ENCODE measurements around the gene DPYSL3. TPM values are rescaled to one million over a fixed set of nuclear protein-coding genes. Genes with fewer than 3 reads are reported as not detected.

Gene DPYSL3
- total RNA-seq, 1 experiment from 2014 or later: 17.2 TPM

DNA sequence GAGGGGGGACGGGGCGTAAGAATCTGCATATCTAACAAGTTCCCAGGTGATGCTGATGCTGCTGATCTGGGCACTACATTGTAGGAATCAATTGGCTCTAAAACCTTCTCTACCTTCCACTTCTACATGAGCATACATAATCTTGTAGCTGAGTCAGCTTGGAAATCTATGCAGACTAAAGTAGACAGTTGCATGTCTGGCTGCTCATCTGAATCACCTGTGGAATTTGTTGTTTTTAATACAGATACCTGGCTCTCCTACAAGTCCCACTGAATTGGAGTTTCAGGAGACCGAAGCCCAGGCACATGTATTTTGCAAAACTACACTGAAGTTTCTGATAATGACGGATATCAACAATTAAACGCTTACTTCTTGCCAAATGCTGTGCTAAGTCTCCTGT lies 161.4 kb downstream of the DPYSL3 start:
- no peaks in the 10 kb centered on the region for H3K36me3 ChIP-seq (ENCODE audit: control insufficient read depth in 1 of 2, insufficient read depth in 2 of 2, low read length in 2 of 2)
- no peak overlapping the region for H3K4me2 ChIP-seq (ENCODE audit: low read length)
- H3K9ac ChIP-seq (ENCODE audit: low read length): no peak overlapping the region
- H3K27ac ChIP-seq (ENCODE audit: low read depth, low read length): no peak overlapping the region
- no peak for ATAC-seq
- intact Hi-C loops (cut with micrococcal nuclease): no loop called here
- H3K79me2 ChIP-seq (ENCODE audit: insufficient read depth, low read length): no peaks in the 10 kb centered on the region
- ChIA-PET CTCF (no interaction called here), POLR2A (no interaction called here), RAD21 (ENCODE audit: low non-redundant PET in 1 of 2, low total read pairs in 2 of 2, uncharacterized antibody in 2 of 2, unreplicated experiment in 2 of 2) (no interaction called here)
- H3K4me1 ChIP-seq (ENCODE audit: control insufficient read depth in 1 of 2, insufficient read depth in 2 of 2, low read length in 2 of 2): no peaks in the 10 kb centered on the region
- H4K20me1 ChIP-seq (ENCODE audit: insufficient read depth): no peaks in the 10 kb centered on the region
- no peak overlapping the region for H3K4me3 ChIP-seq (replicated peaks in 1 of 2; ENCODE audit: low read depth in 1 of 2, low read length in 2 of 2)
- no peaks in the 10 kb centered on the region for H3K9me2 ChIP-seq (ENCODE audit: insufficient read depth)
- H3K9me3 ChIP-seq (ENCODE audit: control insufficient read depth in 1 of 2, insufficient read depth in 1 of 2, low read depth in 1 of 2, low read length in 2 of 2): no peaks in the 10 kb centered on the region
- TF ChIP-seq EGR1 (IDR thresholded peaks at IDR 0.05; ENCODE audit: low read depth): no peak
- no peak for TF ChIP-seq EZH2phosphoT487 (IDR thresholded peaks at IDR 0.05; ENCODE audit: borderline replicate concordance)
- no peak for TF ChIP-seq SP1 (IDR thresholded peaks at IDR 0.05; ENCODE audit: low read depth)
- no peak for TF ChIP-seq POLR2A (IDR thresholded peaks at IDR 0.05; ENCODE audit: borderline replicate concordance, extremely low read depth, insufficient read depth, insufficient read length)
- TF ChIP-seq ZNF274 (IDR thresholded peaks at IDR 0.05; ENCODE audit: low read depth, low read length): no peak
- TF ChIP-seq, protein P1, sequence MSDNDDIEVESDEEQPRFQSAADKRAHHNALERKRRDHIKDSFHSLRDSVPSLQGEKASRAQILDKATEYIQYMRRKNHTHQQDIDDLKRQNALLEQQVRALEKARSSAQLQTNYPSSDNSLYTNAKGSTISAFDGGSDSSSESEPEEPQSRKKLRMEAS (IDR thresholded peaks at IDR 0.05): no peak
- no TSS peak for BruUV-seq (replicated peaks)
- H2AFZ ChIP-seq (ENCODE audit: low read depth, low read length, poor library complexity, severe bottlenecking): no peak overlapping the region
- no peak for DNase-seq (ENCODE audit: low read depth, low spot score)
- H3K27me3 ChIP-seq (ENCODE audit: insufficient read depth, low read length): no peaks in the 10 kb centered on the region

DNA sequence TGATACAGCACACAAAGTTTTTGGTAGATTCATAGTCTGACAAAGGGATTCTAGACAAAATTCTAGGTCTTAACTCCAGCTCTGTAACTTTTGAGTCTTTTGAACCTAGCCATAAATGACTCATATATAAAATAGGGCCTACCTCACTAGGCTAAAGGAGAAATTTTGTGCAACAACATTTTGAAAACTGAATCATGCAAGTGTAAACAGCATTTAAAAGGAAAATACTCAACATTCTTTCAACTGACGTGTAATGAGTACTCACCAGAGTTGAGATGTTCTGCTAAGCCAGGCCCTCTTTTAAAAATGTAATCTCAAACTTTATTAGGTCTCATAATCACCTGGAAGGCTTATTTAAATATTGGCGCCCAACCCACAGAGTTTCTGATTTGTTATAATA lies 161.8 kb downstream of the DPYSL3 start:
- Histone ChIP-seq H4K20me1 (ENCODE audit: insufficient read depth) (no peaks in the 10 kb centered on the region), H3K9me3 (ENCODE audit: control insufficient read depth in 1 of 2, insufficient read depth in 1 of 2, low read depth in 1 of 2, low read length in 2 of 2) (no peaks in the 10 kb centered on the region), H3K9me2 (ENCODE audit: insufficient read depth) (no peaks in the 10 kb centered on the region), H3K9ac (ENCODE audit: low read length) (no peak overlapping the region), H3K36me3 (ENCODE audit: control insufficient read depth in 1 of 2, insufficient read depth in 2 of 2, low read length in 2 of 2) (no peaks in the 10 kb centered on the region), H3K4me2 (ENCODE audit: low read length) (no peak overlapping the region), H3K27me3 (ENCODE audit: insufficient read depth, low read length) (no peaks in the 10 kb centered on the region), H3K27ac (ENCODE audit: low read depth, low read length) (no peak overlapping the region), H3K4me3 (replicated peaks in 1 of 2; ENCODE audit: low read depth in 1 of 2, low read length in 2 of 2) (no peak overlapping the region), H3K79me2 (ENCODE audit: insufficient read depth, low read length) (no peaks in the 10 kb centered on the region), H2AFZ (ENCODE audit: low read depth, low read length, poor library complexity, severe bottlenecking) (no peak overlapping the region), H3K4me1 (ENCODE audit: control insufficient read depth in 1 of 2, insufficient read depth in 2 of 2, low read length in 2 of 2) (no peaks in the 10 kb centered on the region)
- TF ChIP-seq FOSL1 (IDR thresholded peaks at IDR 0.05; ENCODE audit: low read depth): no peak
- TF ChIP-seq ZFX (IDR thresholded peaks at IDR 0.05): no peak
- no peak for TF ChIP-seq POLR2AphosphoS5 (IDR thresholded peaks at IDR 0.05; ENCODE audit: low read depth, low read length)
- no peak for TF ChIP-seq EGR1 (IDR thresholded peaks at IDR 0.05; ENCODE audit: low read depth)
- TF ChIP-seq ZNF274 (IDR thresholded peaks at IDR 0.05; ENCODE audit: low read depth, low read length): no peak
- no peak for TF ChIP-seq YY1 (IDR thresholded peaks at IDR 0.05; ENCODE audit: extremely low read depth, insufficient replicate concordance, low read depth, low read length)
- no peak for TF ChIP-seq CBX3 (IDR thresholded peaks at IDR 0.05; ENCODE audit: low read depth)
- CTCF ChIA-PET: no interaction called here
- DNase-seq (ENCODE audit: low read depth, low spot score) (no peak), ATAC-seq (no peak)
- POLR2A ChIA-PET: no interaction called here
- RAD21 ChIA-PET (ENCODE audit: low non-redundant PET in 1 of 2, low total read pairs in 2 of 2, uncharacterized antibody in 2 of 2, unreplicated experiment in 2 of 2): no interaction called here
- intact Hi-C loops (cut with micrococcal nuclease): no loop called here
- BruUV-seq (replicated peaks): no TSS peak
